ENCODE results near the gene ZSCAN5B.

ZSCAN5B gene

GRCh38 chr19:56140583-56141416, 56.8 kb downstream of the ZSCAN5B start, which contains the start of gene ZNF444:
TSS of gene ZNF444 (plus strand) at chr19:56141287. CDS start at chr19:56146912, 5,625 bp downstream.
- TF ChIP-seq CTCF (IDR thresholded peaks at IDR 0.05; ENCODE audit: low read depth, low read length, missing control alignments) = no peak
- H3K4me3 ChIP-seq (replicated peaks; ENCODE audit: low read depth, low read length) = peak within 1 kb of the TSS; percentile 57
- DNase-seq (ENCODE audit: extremely low read depth, low read depth) = peak; percentile 96

- peak overlapping the region; percentile 57 for H3K4me3 ChIP-seq (replicated peaks; ENCODE audit: low read depth, low read length)
- TF ChIP-seq CTCF (IDR thresholded peaks at IDR 0.05; ENCODE audit: low read depth, low read length, missing control alignments) = no peak
- no peak for DNase-seq (ENCODE audit: extremely low read depth, low read depth)
Measured at GRCh38 chr19:56139847-56140582, 57.6 kb downstream of the ZSCAN5B start.
